Activated CD4-positive, alpha-beta T cell treated with anti-CD3 and anti-CD28 coated beads, Interleukin-2, amount 50 U/mL, for 1 hour (primary cell): Measurements from ENCODE around the gene SORCS1.

ENCODE experiments used
- DNase-seq: peaks from one replicate; pipeline ENCODE4 v3.0.0-alpha.2; 2020

SORCS1 gene

GRCh38 chr10:106716381-106716780 lies 448.1 kb downstream of the SORCS1 start:
- no peak for DNase-seq

GRCh38 chr10:106714734-106715555 lies 449.6 kb downstream of the SORCS1 start:
- DNase-seq: no peak

GRCh38 chr10:106713846-106714245 lies 450.7 kb downstream of the SORCS1 start:
- no peak for DNase-seq

GRCh38 chr10:106712988-106713387 lies 451.5 kb downstream of the SORCS1 start:
- no peak for DNase-seq

- peak; percentile 1 for DNase-seq
These were observed 453.1 kb downstream of the SORCS1 start for GRCh38 chr10:106711313-106711906.

GRCh38 chr10:106708506-106708905 lies 456.0 kb downstream of the SORCS1 start:
- DNase-seq: no peak

GRCh38 chr10:106707657-106708056 lies 456.8 kb downstream of the SORCS1 start:
- DNase-seq: no peak

- no peak for DNase-seq
These were observed 458.4 kb downstream of the SORCS1 start for GRCh38 chr10:106706127-106706526.

GRCh38 chr10:106705681-106706100 lies 458.8 kb downstream of the SORCS1 start:
- no peak for DNase-seq

- no peak for DNase-seq
These were observed 468.3 kb downstream of the SORCS1 start for GRCh38 chr10:106696239-106696638.

GRCh38 chr10:106694696-106695095 lies 469.8 kb downstream of the SORCS1 start:
- DNase-seq: no peak

- DNase-seq: no peak
These were observed 482.3 kb downstream of the SORCS1 start for GRCh38 chr10:106682175-106682574.

- DNase-seq: no peak
These were observed 484.4 kb downstream of the SORCS1 start for GRCh38 chr10:106680061-106680460.

GRCh38 chr10:106679314-106679713 lies 485.2 kb downstream of the SORCS1 start:
- DNase-seq: no peak

- DNase-seq: no peak
These were observed 491.9 kb downstream of the SORCS1 start for GRCh38 chr10:106672517-106673175.

- no peak for DNase-seq
These were observed 502.8 kb downstream of the SORCS1 start for GRCh38 chr10:106661767-106662140.

- DNase-seq: no peak
These were observed 503.3 kb downstream of the SORCS1 start for GRCh38 chr10:106661133-106661766.

- DNase-seq: no peak
These were observed 504.0 kb downstream of the SORCS1 start for GRCh38 chr10:106660550-106660949.

GRCh38 chr10:106655636-106656035 lies 508.9 kb downstream of the SORCS1 start:
- no peak for DNase-seq

- no peak for DNase-seq
These were observed 509.3 kb downstream of the SORCS1 start for GRCh38 chr10:106655165-106655564.

- DNase-seq: no peak
These were observed 512.2 kb downstream of the SORCS1 start for GRCh38 chr10:106652279-106652678.

GRCh38 chr10:106648534-106649481 lies 515.7 kb downstream of the SORCS1 start:
- DNase-seq: no peak
